ENCODE results near the gene NRXN2. TPM values are rescaled to one million over a fixed set of nuclear protein-coding genes. Genes with fewer than 3 reads are reported as not detected.

NRXN2 gene
- 0.24 and 0.26 TPM in 2 replicates for total RNA-seq (2014; rRNA removed; shearing (Covaris generic))

DNA sequence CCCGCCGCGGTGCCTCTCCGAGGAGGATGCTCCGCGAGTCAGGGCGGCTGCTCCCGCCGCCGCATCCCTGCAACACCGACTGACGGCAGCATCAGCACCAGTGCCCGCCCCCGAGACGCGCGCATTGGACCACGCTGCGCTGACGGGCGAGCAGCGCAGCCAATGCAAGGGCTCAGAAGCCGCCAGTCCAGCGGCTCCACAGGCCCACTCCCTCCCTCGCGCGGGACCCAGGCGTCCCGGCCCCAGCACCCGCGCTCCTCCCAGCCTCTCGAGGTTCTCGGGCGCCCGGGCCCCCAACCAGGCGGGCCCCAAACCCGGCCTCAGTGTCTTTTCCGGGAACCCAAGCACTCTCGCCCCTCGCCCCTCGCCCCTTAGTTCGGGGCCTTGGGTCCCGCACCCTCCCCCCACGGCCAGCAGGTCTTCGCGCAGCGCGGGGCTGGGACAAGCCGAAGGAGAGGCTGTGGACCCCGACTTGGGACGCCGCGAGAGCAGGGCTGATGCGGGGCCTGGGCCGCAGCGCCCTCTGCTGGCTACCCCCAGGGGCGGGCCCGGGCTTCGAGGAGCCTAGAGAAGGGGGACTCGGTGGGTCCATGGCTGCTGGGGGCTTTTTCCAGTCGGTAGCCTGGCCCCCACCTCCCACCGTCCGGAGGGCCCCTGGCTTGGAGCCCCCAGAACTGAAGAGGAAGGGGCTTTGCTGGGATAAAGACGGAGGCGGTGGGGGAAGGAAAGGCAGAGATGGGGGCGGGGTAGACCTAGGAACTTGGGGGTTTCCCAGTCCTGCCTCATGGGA, at the start of gene NRXN2:
Gene NRXN2 (minus strand): TSS at position 81 of the 790 bp plus-strand sequence. CDS start 9,498 bp downstream, outside the sequence.

GRCh38 chr11:64759722-64760719, 37.0 kb upstream of the NRXN2 start, which contains the start of gene PYGM:
Gene PYGM (minus strand): TSS chr11:64759974. CDS start chr11:64759898, 76 bp downstream.

GRCh38 chr11:64743591-64744543, 20.9 kb upstream of the NRXN2 start, which contains the start of gene RASGRP2:
Gene RASGRP2 (minus strand): TSS chr11:64744142. CDS start chr11:64742866, 1,276 bp downstream.

DNA sequence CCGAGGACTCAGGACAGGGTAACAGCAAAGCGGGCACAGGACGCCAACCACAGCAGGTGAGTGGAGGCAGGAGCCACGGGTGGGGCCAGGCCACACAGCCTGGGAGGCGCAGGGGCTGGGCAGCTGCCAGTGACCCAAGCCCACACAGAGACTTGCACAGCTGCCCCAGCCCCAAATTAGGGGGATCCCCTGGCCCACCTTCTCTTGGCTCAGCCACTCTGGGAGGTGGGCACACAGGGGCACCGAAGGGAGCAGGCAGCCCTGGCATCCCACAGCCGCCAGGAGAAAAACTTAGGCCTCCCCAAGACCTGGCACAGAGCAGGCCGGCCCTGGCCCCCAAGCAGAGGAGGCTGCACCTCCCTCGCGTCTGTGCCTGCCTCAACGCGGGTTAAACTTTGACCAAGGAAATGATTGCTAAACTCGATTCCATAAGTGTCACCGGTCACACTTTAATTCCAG, 132.2 kb downstream of the NRXN2 start, which contains the start of gene SLC22A12:
Gene SLC22A12 (plus strand): TSS at position 458 of the 459 bp plus-strand sequence. CDS start 337 bp downstream, outside the sequence.

Other genes starting within 250 kb of the NRXN2 start
- 0.42 and 0.60 TPM in 2 replicates for gene SLC22A11, start 167.3 kb downstream of the NRXN2 start, total RNA-seq (2014; rRNA removed; shearing (Covaris generic))
- gene SLC22A12, start 132.0 kb downstream of the NRXN2 start, total RNA-seq (2014; rRNA removed; shearing (Covaris generic)): not detected in 2 replicates
- gene RASGRP2, start 20.9 kb upstream of the NRXN2 start, total RNA-seq (2014; rRNA removed; shearing (Covaris generic)): 0.19 TPM in 1 of 2 replicates, not detected in the other
- 0.79 and 3.4 TPM in 2 replicates for gene PYGM, start 36.8 kb upstream of the NRXN2 start, total RNA-seq (2014; rRNA removed; shearing (Covaris generic))
- 242 and 318 TPM in 2 replicates for gene SF1, start 55.3 kb upstream of the NRXN2 start, total RNA-seq (2014; rRNA removed; shearing (Covaris generic))
- gene MAP4K2, start 80.0 kb upstream of the NRXN2 start, total RNA-seq (2014; rRNA removed; shearing (Covaris generic)): 24.3 and 25.6 TPM in 2 replicates
- 21.1 and 22.3 TPM in 2 replicates for gene MEN1, start 87.4 kb upstream of the NRXN2 start, total RNA-seq (2014; rRNA removed; shearing (Covaris generic))
- 0.29 and 0.57 TPM in 2 replicates for gene CDC42BPG, start 121.5 kb upstream of the NRXN2 start, total RNA-seq (2014; rRNA removed; shearing (Covaris generic))
- gene EHD1, start 155.4 kb upstream of the NRXN2 start, total RNA-seq (2014; rRNA removed; shearing (Covaris generic)): 86.6 and 93.6 TPM in 2 replicates
- 19.0 and 19.6 TPM in 2 replicates for gene ATG2A, start 194.0 kb upstream of the NRXN2 start, total RNA-seq (2014; rRNA removed; shearing (Covaris generic))
- gene PPP2R5B, start 201.5 kb upstream of the NRXN2 start, total RNA-seq (2014; rRNA removed; shearing (Covaris generic)): 10.2 and 10.6 TPM in 2 replicates
- not detected in 2 replicates for gene GPHA2, start 212.7 kb upstream of the NRXN2 start, total RNA-seq (2014; rRNA removed; shearing (Covaris generic))
- gene MAJIN, start 248.9 kb upstream of the NRXN2 start, total RNA-seq (2014; rRNA removed; shearing (Covaris generic)): not detected in 2 replicates

Data from A375 (cell line).